OCI-LY7 (cell line): ENCODE measurements around the gene OSM. TPM values are rescaled to one million over a fixed set of nuclear protein-coding genes. Genes with fewer than 3 reads are reported as not detected.

Experiments used
- BruUV-seq: library from RNA; stranded (reverse); fragments of 400-500 nt; replicated peaks from 2 replicates; lab custom pipeline; 2021; lab: Mats Ljungman, UMichigan
- CTCF ChIA-PET: fragments of 300-600 bp; sonication (Branson Sonifier 250); formaldehyde crosslinking; loops from one replicate; lab custom pipeline; 2022; ENCODE audit warnings: antibody characterized with exemption; ENCODE audit not compliant: unreplicated experiment; lab: Charles Lee
- POLR2A ChIA-PET: fragments of 300-600 bp; sonication (Branson Sonifier 250); formaldehyde crosslinking; loops from one replicate; lab custom pipeline; 2022; ENCODE audit warnings: antibody characterized with exemption; lab: Charles Lee
- DNase-seq: peaks from one replicate; pipeline ENCODE4 v3.0.0-alpha.2; 2015; ENCODE audit warnings: low spot score
- H2AFZ ChIP-seq: fragments of 200-600 bp; sonication (generic), shearing (Covaris generic); 2 replicates; pipeline ENCODE4 v1.6.1; 2014; ENCODE audit warnings: mild to moderate bottlenecking, antibody characterized with exemption, low read length, moderate library complexity
- H3K27ac ChIP-seq: fragments of 200-600 bp; sonication (generic); 2 replicates; pipeline ENCODE4 v1.5.1; 2014; ENCODE audit warnings: mixed run types, low read depth, mild to moderate bottlenecking, moderate library complexity, low read length, inconsistent platforms; ENCODE audit not compliant: poor library complexity, severe bottlenecking
- H3K36me3 ChIP-seq: fragments of 200-600 bp; sonication (generic); 2 replicates; pipeline ENCODE4 v1.6.1; 2014; ENCODE audit warnings: mild to moderate bottlenecking, antibody characterized with exemption, low read length, moderate library complexity, mixed read lengths; ENCODE audit not compliant: insufficient read depth
- H3K4me1 ChIP-seq: fragments of 200-600 bp; sonication (generic); 2 replicates; pipeline ENCODE4 v1.5.1; 2014; ENCODE audit warnings: mild to moderate bottlenecking, low read length; ENCODE audit not compliant: insufficient read depth, poor library complexity, severe bottlenecking
- H3K4me2 ChIP-seq: fragments of 200-600 bp; sonication (generic); 2 replicates; pipeline ENCODE4 v1.6.1; 2014; ENCODE audit warnings: mild to moderate bottlenecking, low read length
- H3K4me3 ChIP-seq: fragments of 200-600 bp; sonication (generic); 2 replicates; pipeline ENCODE4 v1.5.1; 2014; ENCODE audit warnings: mild to moderate bottlenecking, low read depth, low read length; ENCODE audit not compliant: poor library complexity, severe bottlenecking
- H3K79me2 ChIP-seq: fragments of 200-600 bp; sonication (generic); 2 replicates; pipeline ENCODE4 v1.6.1; 2016; ENCODE audit warnings: low read depth, mild to moderate bottlenecking, low read length, moderate library complexity, mixed read lengths; ENCODE audit not compliant: insufficient read depth
- H3K9me2 ChIP-seq: fragments of 200-600 bp; sonication (generic); 2 replicates; pipeline ENCODE4 v1.6.1; 2016; ENCODE audit warnings: mild to moderate bottlenecking, low read length, mixed read lengths; ENCODE audit not compliant: insufficient read depth
- H3K9me3 ChIP-seq: fragments of 200-600 bp; sonication (generic); 2 replicates; pipeline ENCODE4 v1.6.1; 2014; ENCODE audit warnings: mild to moderate bottlenecking, mixed run types, low read length, mixed read lengths
- H4K20me1 ChIP-seq: fragments of 200-600 bp; sonication (generic); 2 replicates; pipeline ENCODE4 v1.6.1; 2014; ENCODE audit warnings: mild to moderate bottlenecking, antibody characterized with exemption, low read length, moderate library complexity, mixed read lengths; ENCODE audit not compliant: insufficient read depth
- EZH2phosphoT487 ChIP-seq: fragments of 200-600 bp; sonication (generic); IDR thresholded peaks from 2 replicates; pipeline ENCODE4 v1.6.1; 2018; ENCODE audit warnings: low read depth, borderline replicate concordance, mild to moderate bottlenecking, mixed run types, antibody characterized with exemption, low read length, moderate library complexity, mixed read lengths
- intact Hi-C: fragments of 100-400 bp; cut with micrococcal nuclease; formaldehyde crosslinking; loops from one replicate; pipeline ENCODE4 v1.10.0; 2022; ENCODE audit not compliant: unreplicated experiment
- total RNA-seq, 2 experiments: library from RNA; depleted of rRNA in 1 of 2; stranded (reverse); fragments of >200 nt in 1 of 2; shearing (Covaris generic) in 1 of 2; gene quantifications; 2 replicates each; pipeline ENCODE4 v1.2.3, GENCODE V29; 2014 to 2022
- TF ChIP-seq, protein P1 (sequence below): fragments of 200-600 bp; sonication (generic); conservative IDR thresholded peaks from 2 replicates; pipeline ENCODE4 v1.5.1; 2014; ENCODE audit warnings: mild to moderate bottlenecking, antibody characterized with exemption, low read length, moderate library complexity, mixed read lengths

Gene OSM
- total RNA-seq, 2 experiments from 2014 or later, result 0.91 TPM; not detected in 1

DNA sequence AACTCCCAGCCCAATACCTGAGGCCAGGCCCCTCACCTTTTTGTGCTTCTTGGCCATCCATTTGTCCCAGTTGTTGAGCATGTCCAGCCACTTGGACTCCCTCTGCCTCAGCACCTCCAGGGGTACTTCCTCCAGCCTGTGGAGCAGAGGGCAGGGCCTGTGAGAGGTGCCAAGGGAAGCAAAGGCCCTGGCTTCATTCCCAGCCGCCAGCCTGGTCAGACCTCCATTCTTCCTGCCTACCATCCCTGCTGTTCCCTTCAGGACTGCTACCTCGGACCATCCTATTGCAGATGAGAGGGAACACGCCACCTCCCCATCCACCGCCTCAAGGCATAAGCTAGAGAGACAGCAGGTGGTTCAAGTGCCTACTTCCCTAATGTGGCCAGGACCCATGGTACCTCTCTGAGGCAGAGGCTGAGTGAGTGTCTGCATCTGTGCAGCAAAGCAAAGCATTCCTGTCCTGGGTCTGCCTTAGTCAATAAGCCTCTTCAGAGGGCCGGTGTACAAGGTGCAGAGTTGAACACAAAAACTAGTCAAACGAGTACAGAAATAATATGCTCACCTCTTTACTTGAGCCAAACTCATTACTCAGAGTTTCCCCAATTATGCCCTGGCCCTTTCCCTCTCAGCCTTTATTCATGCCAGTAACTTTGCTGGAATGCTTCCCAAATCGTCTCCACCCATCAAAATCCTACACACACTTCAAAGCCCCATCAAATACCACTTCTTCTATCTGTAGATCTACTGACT lies 38.0 kb upstream of the OSM start:
- Histone ChIP-seq H3K36me3 (peaks cover 16% of the 10 kb centered on the region), H3K4me1 (peaks cover 87% of the 10 kb centered on the region), H4K20me1 (no peaks in the 10 kb centered on the region), H3K4me3 (peak overlapping the region; percentile 61), H3K9me2 (no peaks in the 10 kb centered on the region), H3K9me3 (no peaks in the 10 kb centered on the region), H3K79me2 (peaks cover 5% of the 10 kb centered on the region; the same call in 1 of the 2 replicates), H3K27ac (peak overlapping the region; percentile 94), H2AFZ (no peak overlapping the region), H3K4me2 (peak overlapping the region; percentile 81)
- peak; percentile 88 for DNase-seq
- TF ChIP-seq EZH2phosphoT487, result no peak
- TF ChIP-seq, protein P1, sequence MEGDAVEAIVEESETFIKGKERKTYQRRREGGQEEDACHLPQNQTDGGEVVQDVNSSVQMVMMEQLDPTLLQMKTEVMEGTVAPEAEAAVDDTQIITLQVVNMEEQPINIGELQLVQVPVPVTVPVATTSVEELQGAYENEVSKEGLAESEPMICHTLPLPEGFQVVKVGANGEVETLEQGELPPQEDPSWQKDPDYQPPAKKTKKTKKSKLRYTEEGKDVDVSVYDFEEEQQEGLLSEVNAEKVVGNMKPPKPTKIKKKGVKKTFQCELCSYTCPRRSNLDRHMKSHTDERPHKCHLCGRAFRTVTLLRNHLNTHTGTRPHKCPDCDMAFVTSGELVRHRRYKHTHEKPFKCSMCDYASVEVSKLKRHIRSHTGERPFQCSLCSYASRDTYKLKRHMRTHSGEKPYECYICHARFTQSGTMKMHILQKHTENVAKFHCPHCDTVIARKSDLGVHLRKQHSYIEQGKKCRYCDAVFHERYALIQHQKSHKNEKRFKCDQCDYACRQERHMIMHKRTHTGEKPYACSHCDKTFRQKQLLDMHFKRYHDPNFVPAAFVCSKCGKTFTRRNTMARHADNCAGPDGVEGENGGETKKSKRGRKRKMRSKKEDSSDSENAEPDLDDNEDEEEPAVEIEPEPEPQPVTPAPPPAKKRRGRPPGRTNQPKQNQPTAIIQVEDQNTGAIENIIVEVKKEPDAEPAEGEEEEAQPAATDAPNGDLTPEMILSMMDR, result no peak
- POLR2A ChIA-PET, result interaction anchor here (0.7 to 4.1 kb wide), 4 partner anchors 14 to 120 kb away, joined by 3 to 22 read pairs (median 6); partner anchors contain the start of genes CCDC157, MTFP1, SF3A1 and TBC1D10A
- intact Hi-C loops, result loop anchor here (1.0 to 5.0 kb wide), 4 partner anchors 16 to 932 kb away; no protein-coding TSS in a partner anchor
- BruUV-seq, result no TSS peak
- CTCF ChIA-PET, result interaction anchor here (2.3 kb wide), 1 partner anchor 16 kb away, joined by 9 read pairs; the partner anchor contains the start of gene CASTOR1

DNA sequence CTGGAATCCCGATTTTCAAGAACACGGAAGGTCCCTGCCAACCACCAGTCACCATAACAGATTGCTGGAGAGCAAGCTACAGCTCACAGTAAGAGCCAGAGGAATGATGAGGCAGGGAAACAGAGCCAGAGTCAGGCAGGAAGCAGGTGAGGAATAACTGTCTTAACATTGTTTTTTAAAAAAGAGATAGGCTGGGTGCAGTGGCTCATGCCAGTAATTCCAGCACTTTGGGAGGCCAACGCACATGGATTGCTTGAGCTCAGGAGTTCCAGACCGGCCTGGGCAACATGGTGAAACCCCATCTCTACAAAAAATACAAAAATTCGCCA lies 36.1 kb upstream of the OSM start:
- TF ChIP-seq EZH2phosphoT487, result no peak
- TF ChIP-seq, protein P1, result no peak
- Histone ChIP-seq H3K9me2 (no peaks in the 10 kb centered on the region), H3K4me1 (peaks cover 71% of the 10 kb centered on the region), H3K4me3 (peak overlapping the region; percentile 11), H3K4me2 (peak overlapping the region; percentile 57), H3K9me3 (no peaks in the 10 kb centered on the region), H3K27ac (peak overlapping the region; percentile 94), H4K20me1 (no peaks in the 10 kb centered on the region), H2AFZ (peak overlapping the region; percentile 9; the same call in 1 of the 2 replicates), H3K36me3 (peaks cover 16% of the 10 kb centered on the region), H3K79me2 (peaks cover 5% of the 10 kb centered on the region; the same call in 1 of the 2 replicates)
- POLR2A ChIA-PET, result interaction anchor here (0.6 to 4.1 kb wide), 4 partner anchors 10 to 806 kb away, joined by 3 to 22 read pairs (median 9); partner anchors contain the start of genes CASTOR1 and TBC1D10A
- DNase-seq, result no peak
- intact Hi-C loops, result no loop called here
- BruUV-seq, result no TSS peak
- CTCF ChIA-PET, result interaction anchor here (0.5 to 1.5 kb wide), 2 partner anchors 15 to 129 kb away, joined by 3 read pairs; no protein-coding TSS in a partner anchor
